OCI-LY1 (cell line): ENCODE results near the gene PTPRJ.

Experiments
- CTCF ChIP-seq: fragments of 200-600 bp; sonication (generic), shearing (Covaris generic); IDR thresholded peaks from 2 replicates; pipeline ENCODE4 v1.5.1; 2017; ENCODE audit warnings: mild to moderate bottlenecking, antibody characterized with exemption, low read length, moderate library complexity, mixed read lengths
- EZH2 ChIP-seq: fragments of 200-600 bp; sonication (generic), shearing (Covaris generic); IDR thresholded peaks from 2 replicates; pipeline ENCODE4 v1.8.0; 2017; ENCODE audit warnings: borderline replicate concordance, mixed run types, mild to moderate bottlenecking, antibody characterized with exemption, low read length, moderate library complexity, mixed read lengths

GRCh38 chr11:48036011-48036410 lies 55.7 kb downstream of the PTPRJ start:
- TF ChIP-seq EZH2 (no peak), CTCF (no peak)
